GM15510 (cell line): ENCODE measurements around the gene NELFA.

ENCODE experiments used
- POLR2A ChIP-seq: IDR thresholded peaks from 3 replicates; pipeline ENCODE4 v1.6.1; 2011; ENCODE audit warnings: borderline replicate concordance; ENCODE audit not compliant: insufficient read length; ENCODE audit errors: extremely low read depth

NELFA gene

GRCh38 chr4:1968686-1969295 is 40.0 kb downstream of the NELFA start:
- no peak for TF ChIP-seq POLR2A

DNA sequence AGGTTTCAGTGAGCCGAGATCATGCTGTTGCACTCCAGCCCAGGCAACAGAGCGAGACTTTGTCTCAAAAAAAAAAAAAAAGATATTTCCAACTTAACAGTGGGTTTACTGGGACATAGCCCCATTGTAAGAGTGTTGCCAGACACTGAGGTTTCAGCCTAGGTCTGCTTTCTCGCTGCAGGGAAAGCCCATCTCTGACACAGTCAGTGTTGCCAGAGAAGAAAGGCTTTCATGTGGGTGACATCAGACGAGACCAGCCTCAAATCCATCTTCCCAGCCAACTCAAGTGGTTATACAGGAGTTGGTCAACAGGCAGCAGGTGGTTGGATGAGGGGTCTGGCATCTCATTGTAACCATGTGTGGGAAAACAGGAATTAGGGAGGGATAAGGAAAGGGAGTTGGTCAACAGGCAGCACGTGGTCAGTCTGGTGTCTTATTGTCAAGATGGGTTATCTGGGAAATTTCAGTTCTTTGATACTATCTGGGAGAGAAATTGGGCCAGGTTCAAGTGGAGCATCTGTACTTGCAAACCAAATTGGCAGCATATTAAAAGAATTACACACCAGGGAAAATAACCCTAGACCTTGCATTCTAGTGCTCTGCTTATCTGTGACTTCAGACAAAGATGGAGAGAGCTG is 41.1 kb downstream of the NELFA start:
- no peak for TF ChIP-seq POLR2A

DNA sequence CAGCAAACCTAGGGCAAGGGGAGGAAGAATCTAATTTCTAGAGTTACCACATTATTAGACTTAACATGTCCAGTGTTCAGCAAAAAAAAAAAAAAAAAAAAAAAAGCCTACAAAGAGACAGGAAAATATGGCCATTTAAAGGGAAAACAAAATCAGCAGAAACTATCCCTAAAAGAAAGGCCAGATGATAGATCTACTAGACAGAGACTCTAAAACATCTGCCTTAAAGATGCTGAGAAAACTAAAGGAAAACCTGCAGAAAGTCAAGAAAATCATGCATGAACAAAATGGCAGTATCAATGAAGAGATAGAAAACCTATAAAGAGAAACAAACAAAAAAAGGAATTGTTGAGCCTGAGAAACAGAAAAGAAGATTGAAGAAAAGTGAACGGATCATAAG is 43.8 kb downstream of the NELFA start:
- TF ChIP-seq POLR2A = no peak

GRCh38 chr4:1964443-1964842 is 44.3 kb downstream of the NELFA start:
- no peak for TF ChIP-seq POLR2A

- no peak for TF ChIP-seq POLR2A
Observed at GRCh38 chr4:1962980-1963379, 45.8 kb downstream of the NELFA start.

- no peak for TF ChIP-seq POLR2A
Observed at GRCh38 chr4:1961563-1961962, 47.2 kb downstream of the NELFA start.

- TF ChIP-seq POLR2A = no peak
Observed at GRCh38 chr4:1961038-1961437, 47.7 kb downstream of the NELFA start.

DNA sequence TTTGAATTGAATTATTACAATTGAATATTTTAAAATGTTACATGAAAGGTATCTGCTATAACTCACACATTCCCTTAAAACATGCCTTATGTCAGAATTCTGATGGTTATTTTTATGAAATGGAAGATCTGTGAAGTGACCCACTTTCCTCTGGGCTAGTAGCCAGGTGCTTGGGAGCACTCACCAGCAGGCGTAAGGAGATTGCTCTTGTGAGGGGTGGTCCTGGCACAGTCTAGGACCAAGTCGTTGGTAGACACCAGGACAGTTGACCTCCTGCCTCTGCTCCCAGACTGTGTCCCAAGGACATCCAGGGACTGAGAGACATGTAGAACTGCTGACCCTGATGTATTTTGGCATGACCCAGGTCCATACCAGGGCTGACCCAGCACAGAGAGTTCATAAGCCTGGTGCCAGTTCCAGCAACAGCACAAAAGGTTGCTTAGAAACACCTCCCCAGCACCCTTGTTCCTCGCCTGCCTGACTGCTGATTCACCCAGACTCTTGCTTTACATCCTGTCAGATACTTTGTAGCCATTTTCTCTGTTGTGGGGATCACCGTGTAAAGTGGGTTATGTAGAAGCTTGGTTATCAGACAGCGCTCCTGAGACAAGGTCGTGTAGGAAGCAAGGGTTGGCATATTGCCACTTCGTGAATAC is 48.5 kb downstream of the NELFA start:
- TF ChIP-seq POLR2A = no peak

DNA sequence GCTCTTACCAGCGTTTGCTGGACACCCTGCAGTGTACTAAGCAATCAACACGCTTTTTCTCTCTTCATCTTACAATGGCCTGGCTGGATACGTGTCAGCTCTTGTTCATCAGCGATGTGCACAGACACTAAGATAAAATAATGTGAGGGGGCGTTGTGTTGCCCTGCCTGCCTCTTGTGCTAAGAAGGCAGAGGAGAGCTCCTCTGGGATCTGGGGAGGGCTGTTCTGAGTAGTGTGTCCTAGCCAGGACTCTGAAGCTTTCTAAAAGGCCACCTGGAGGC is 49.7 kb downstream of the NELFA start:
- TF ChIP-seq POLR2A = no peak

DNA sequence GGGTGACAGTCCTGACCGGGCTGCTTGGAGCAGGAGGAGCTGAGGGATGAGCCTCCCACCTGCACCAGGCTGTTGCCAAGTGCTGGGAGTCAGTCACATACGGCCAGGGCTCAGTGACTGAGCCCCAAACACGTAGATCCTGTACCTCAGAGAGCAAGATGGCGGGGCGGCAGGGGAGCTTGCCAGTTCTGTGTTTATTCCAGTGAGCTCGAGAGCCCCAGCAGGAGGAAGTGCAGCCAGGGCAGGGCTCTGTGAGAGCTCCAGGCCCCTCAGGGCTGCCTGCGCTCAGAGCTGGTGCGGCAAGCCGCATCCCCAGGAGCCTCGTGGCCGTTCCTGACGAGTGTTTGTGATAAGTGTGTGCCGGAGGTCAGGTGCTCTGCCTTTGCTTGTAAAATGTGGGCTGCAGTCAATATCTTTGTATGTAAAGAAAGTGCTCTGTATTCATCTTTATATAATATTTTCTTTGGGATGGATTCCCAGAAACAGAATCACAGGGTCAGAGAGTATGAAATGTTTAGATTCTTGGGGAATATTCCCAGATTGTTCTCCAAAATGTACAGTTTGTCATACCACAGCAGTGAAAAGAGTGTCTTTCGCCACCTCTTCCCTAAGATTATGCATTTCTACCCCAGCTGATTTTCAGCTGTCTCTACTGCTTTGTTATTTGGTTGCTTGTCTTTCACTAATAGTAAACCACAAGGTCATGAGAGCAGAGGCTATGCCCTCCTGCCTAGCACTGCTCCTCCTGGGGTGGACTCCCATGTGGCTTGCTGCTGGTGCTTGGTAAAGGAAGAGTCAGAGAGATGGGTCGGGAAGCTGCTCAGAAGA is 50.3 kb downstream of the NELFA start:
- no peak for TF ChIP-seq POLR2A

DNA sequence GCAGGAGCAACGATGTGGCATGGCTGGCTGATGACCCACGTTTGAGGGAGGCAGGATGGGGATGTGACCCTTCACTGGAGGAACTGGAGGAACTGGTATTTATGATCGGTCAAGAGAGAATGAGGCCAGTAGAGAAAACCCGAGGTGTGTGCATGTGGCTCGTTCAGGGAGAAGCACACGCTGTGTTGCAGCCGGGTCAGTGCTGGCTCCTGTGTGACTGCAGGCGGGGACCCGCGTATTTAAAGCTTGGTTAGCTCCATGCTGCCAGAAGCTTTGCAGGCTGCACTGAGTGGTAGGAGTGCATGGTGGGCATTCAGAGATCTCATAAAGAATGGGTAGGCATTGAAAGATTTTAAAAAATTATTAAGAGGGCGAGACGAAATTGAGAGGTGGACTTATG is 52.1 kb downstream of the NELFA start:
- no peak for TF ChIP-seq POLR2A

DNA sequence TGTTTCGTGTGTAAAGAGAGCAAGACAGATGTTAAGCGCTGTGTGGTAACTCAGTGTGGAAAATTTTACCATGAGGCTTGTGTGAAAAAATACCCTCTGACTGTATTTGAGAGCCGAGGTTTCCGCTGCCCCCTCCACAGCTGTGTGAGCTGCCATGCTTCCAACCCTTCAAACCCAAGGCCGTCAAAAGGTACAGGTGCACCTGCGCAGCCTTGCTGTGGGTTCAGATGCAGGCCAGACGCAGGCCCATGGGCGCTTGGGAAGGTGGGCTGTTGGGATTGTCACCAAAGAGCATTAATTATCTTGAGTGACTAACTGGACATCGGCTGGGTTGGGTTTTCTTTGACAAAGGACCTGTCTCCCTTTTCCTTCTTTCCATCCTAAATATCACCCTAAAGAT is 55.4 kb downstream of the NELFA start:
- no peak for TF ChIP-seq POLR2A

GRCh38 chr4:1952719-1953118 is 56.1 kb downstream of the NELFA start:
- no peak for TF ChIP-seq POLR2A

DNA sequence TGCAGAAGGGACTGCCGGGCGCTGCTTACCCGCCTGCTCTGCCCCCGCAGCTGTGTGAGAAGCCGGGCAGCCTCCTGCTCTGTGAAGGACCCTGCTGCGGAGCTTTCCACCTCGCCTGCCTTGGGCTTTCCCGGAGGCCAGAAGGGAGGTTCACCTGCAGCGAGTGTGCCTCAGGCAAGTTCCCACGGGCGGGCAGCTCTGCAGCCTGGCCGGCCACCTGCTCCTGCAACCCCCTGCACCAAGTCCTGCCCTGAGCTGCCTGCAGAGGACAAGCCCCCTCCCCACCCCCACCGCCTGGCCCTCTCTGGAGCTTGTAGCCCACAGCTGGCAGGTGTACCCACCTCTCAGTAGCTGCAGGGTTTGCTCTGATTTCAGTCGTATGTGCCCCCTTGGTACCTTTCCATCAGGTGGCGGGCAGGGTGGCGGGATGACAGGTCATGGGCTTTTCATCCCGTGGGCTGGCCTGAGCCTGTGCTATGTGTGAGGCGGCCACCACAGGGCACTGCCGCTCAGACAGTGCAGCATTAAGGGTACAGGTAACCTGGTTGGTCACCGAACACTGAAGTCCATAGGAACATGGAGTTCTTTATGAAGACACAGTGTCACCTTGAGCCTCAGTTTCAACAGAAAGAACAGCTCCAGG is 56.6 kb downstream of the NELFA start:
- no peak for TF ChIP-seq POLR2A

GRCh38 chr4:1950369-1950768 is 58.4 kb downstream of the NELFA start:
- TF ChIP-seq POLR2A = no peak
